GM19397 (cell line): Measurements from ENCODE around the gene COQ3.
"Not testable (repeated sequence)": the region's sequence is repeated elsewhere in the genome, so short reads cannot be mapped to it uniquely, and the experiment has no call there.

ENCODE experiments used
- ATAC-seq: cut with Tn5 transposase; IDR thresholded peaks from one replicate; pipeline ENCODE4 v1.9.1; 2021; ENCODE audit warnings: mild to moderate bottlenecking, moderate library complexity; ENCODE audit not compliant: unreplicated experiment

The COQ3 gene

GRCh38 chr6:99390896-99391295 lies 3.1 kb downstream of the COQ3 start:
- ATAC-seq, result no peak

- ATAC-seq, result no peak
Measured at GRCh38 chr6:99384507-99384906, 9.5 kb downstream of the COQ3 start.

DNA sequence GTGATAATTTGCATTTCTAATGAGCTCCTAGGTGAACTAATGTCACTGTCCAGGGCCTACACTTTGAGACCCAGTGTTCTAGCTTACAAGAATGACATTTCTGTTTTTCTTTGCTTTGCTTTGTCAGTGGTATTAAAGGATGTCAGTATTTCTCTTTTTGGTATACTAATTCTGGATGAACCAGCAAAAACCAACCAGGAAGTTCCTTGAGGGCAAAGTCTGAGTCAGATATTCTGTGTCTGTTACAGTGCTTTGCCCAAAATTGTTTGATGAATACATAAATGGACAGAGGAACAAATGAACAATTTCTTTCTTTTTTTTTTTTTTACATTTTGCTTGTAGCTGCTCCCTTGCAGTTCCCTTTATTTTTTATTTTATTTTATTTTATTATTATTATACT lies 15.4 kb downstream of the COQ3 start:
- no peak for ATAC-seq

GRCh38 chr6:99369533-99369932 lies 24.5 kb downstream of the COQ3 start:
- ATAC-seq, result no peak

GRCh38 chr6:99366852-99367251 lies 27.1 kb downstream of the COQ3 start:
- no peak for ATAC-seq

GRCh38 chr6:99364026-99364425 lies 30.0 kb downstream of the COQ3 start:
- ATAC-seq, result peak; percentile 72

- ATAC-seq, result no peak
Measured at GRCh38 chr6:99362678-99363268, 31.2 kb downstream of the COQ3 start.

DNA sequence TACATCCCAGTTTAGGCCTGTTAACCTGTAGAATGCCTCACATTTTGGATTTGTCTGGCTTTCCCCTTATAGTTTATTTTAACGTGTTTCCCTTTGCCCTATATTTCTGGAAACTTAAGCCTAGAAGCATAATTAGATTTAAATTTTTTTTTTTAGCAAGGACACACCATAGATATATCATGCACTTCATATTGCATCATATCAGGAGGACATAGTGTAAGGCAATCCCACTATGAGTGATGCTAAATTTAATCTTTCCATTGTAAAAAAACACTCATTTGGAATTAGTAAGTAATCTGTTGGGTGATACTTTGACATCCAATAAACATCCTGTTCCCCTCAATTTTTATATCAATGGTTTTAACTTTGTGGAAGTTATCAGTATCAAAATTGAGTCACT lies 34.2 kb downstream of the COQ3 start:
- ATAC-seq, result no peak

DNA sequence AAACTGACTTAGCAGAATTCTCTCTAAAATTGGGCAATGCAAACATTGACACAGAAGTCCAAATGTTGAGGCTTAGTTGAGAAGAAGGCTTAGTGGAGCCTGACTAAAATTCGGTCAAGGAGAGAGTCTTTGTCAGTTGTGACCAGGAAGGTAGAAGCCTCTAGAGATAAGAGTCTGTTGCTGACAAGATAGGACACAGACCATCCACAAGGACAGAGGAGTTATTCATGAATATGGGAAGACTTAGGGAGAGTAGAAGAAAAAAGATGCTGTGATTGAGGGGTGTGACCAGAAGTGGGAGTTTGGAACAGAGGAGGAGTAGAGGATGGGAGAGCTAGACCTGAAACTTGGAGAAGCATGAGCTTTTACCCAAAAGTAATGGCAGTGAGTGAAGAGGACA lies 37.4 kb downstream of the COQ3 start:
- no peak for ATAC-seq

DNA sequence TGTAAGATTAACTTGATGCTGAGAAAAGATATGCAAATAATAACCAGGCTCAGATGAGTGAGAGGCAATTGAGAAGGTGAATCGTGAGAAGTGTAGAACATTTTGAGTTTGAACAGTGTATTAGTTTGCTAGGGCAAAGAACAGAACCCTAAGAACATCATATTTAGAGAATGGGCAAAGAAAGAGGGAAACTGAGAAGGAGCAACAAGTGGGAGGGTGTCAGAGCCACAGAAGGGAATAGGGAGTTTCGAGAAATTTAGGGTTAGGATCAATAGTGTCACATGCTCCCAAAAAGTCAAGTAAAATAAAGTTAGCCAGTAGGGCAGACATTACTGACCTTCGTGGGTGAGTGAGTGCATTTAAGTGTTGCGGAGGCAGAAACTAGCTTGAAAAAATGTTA lies 39.0 kb downstream of the COQ3 start:
- no peak for ATAC-seq

- no peak for ATAC-seq
Measured at GRCh38 chr6:99353126-99353525, 40.9 kb downstream of the COQ3 start.

GRCh38 chr6:99350573-99350972 lies 43.4 kb downstream of the COQ3 start:
- ATAC-seq, result no peak

DNA sequence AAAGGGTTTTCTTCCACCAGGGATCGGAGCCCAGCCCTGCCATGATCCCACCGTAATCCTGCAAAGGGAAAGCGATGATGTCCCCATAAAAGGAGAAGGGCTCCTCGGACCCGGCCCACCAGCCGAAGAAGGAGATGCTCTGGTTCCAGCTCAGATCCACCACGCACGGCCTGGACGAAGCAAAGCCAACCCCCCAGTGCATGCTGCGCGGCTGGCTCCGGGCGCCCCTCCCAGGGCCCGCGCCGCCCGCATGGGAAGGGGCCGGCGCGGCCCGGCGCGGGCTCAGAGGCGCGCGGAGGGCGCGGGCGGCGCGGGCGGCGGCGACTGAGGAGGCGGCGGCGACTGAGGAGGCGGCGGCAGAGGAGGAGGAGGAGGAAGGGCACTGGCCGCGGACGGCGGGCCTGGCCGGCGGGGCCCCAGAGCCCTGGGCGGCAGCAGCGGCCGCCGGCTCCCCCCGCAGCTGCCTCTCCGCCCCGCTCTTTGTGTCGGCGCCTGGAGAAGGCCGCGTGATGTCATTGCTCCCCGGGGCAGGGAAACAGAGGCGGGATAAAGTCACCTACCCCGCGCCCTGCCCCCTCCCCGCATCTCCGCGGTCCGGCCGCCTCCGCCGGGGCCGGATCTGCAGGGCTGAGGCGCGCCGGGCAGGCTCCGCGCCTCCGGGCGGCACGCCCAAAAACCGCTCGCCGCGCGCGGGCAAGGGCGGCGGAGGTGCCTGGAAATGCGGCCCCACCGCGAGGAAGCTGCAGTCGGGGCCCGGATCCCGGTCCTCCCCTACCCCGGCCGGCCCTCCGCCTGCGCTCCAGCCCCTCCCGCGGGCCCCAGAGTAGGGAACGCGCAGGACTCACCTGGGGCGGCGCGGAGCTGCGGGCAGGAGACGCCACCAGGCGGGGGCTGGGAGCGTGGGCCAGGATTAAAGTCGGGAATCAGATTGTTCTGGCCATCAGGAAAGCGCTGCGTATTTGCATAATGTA lies 44.5 kb downstream of the COQ3 start, which contains the start of gene FAXC:
Gene FAXC, minus strand, starts transcription at position 504 of the 971 bp plus-strand sequence. Its CDS starts 302 bp downstream, at position 202.
- ATAC-seq, result peak; percentile 58

GRCh38 chr6:99348288-99349170 lies 45.5 kb downstream of the COQ3 start:
- no peak for ATAC-seq

DNA sequence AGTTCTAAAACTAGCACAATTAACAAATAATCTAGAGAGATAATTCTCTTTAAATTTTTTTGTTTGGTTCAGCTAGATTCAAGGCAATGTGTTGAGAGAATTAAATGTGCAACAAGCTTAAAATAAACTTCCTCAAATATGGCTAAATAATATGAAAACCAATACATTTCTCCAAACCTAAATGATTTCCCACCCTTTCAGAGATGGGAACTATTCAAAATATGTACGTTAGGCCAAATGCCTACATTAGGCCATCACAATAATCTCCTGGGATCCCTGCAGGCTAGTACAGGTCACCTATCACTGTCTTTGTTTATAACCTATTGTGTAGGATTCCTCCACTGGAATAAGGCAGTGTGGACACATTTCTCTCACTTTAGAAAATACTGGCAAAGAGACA lies 46.2 kb downstream of the COQ3 start:
- ATAC-seq, result no peak

GRCh38 chr6:99346595-99346994 lies 47.4 kb downstream of the COQ3 start:
- no peak for ATAC-seq

DNA sequence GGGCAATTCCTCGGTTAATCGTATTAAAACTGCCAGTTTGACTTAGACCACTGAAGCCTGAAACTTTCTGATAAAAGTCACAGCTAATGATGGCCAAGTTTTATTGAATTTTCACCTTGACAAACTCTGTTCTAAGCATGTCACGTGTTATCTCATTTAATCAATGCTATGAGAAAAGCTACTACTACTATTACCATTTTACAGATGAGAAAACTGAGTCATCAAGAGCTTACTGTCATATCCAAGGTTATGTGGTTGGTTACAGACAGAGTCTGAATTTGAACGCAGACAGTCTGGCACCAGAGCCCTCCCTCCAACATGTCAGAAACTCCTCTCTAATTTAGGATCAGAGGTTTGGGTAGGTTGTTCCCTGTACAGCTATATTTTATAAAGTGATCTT lies 48.8 kb downstream of the COQ3 start:
- ATAC-seq, result no peak

DNA sequence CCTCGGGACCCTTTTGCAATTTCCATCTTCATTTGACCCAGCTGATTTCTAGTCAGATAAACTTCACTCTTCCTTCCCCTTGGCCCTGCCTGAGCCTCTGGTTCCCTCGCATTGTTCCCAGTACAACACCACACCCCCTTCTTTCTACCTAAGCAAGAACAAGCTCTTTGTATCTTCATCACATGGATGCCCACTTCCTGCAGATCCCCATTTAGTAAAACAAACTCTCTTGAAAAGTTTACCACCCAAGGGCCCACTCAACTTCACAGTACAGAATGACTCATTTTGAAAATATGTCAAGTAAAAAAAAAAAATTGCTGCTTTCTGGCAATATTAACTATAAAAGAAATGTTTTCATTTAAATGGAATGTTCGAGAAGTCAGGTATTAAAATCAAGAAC lies 49.7 kb downstream of the COQ3 start:
- ATAC-seq, result no peak

DNA sequence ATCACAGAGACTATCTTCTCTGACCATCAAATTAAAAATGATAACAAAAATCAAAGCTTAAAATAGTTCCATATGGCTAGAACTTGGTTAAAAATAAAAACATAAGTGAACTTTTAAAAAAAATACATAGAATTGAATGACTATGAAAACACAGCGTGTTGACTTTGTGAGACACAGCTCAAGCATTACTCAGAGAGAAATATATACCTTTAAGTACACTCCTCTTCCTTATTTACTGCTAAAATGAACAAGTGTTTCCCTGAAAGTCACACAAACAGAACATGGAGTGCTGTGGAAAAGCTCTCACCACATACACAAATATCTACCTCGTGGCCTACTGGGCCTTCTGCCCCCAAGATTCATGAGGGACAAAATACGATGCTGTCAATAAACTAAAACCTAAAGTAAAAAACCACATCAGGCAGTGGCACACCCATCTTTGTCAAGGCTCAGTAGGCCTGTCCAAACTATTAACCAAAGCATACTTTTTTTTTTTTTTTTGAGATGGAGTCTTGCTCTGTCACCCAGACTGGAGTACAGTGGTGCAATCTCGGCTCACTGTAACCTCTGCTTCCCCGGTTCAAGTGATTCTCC lies 52.0 kb downstream of the COQ3 start:
- ATAC-seq, result peak; percentile 66

GRCh38 chr6:99338188-99338587 lies 55.8 kb downstream of the COQ3 start:
- no peak for ATAC-seq

DNA sequence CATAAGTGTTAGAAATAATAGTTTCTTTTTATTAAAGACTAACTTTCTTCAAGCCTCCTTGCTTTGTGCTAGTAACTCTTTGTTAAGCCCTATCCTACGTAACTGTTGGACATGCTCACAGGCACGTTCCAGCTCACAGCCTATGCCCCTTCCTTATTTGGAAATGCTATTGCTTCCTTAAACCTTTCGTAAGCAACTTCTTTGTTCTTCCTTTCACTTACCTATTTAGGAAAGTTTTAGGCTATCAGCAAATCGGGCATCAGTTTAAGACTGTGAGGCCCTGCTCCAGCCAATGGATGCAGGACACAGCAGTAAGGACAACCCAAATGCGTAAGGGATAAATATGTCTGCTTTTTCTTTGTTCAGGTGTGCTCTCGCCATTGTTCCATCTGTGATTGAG lies 58.7 kb downstream of the COQ3 start:
- not testable (repeated sequence) for ATAC-seq
